DOHH2 (cell line): ENCODE results near the gene FOXB1.

ENCODE experiments used
- H3F3A ChIP-seq: fragments of 200-600 bp; sonication (generic), shearing (Covaris generic); 2 replicates; pipeline ENCODE4 v1.6.0; 2016; ENCODE audit warnings: antibody characterized with exemption, mild to moderate bottlenecking; ENCODE audit not compliant: control insufficient read depth, insufficient read depth
- H3K27ac ChIP-seq: fragments of 200-600 bp; sonication (generic); 2 replicates; pipeline ENCODE4 v1.5.1; 2014; ENCODE audit warnings: low read depth, mild to moderate bottlenecking, low read length, moderate library complexity
- H3K27me3 ChIP-seq: fragments of 200-600 bp; sonication (generic); 2 replicates; pipeline ENCODE4 v1.6.1; 2014; ENCODE audit warnings: mild to moderate bottlenecking, low read length, mixed read lengths; ENCODE audit not compliant: control insufficient read depth
- H3K36me3 ChIP-seq: fragments of 200-600 bp; sonication (generic); 2 replicates; pipeline ENCODE4 v1.6.1; 2014; ENCODE audit warnings: mild to moderate bottlenecking, low read length, moderate library complexity, mixed read lengths; ENCODE audit not compliant: control insufficient read depth
- H3K4me1 ChIP-seq: fragments of 200-600 bp; sonication (generic); 2 replicates; pipeline ENCODE4 v1.6.1; 2014; ENCODE audit warnings: mild to moderate bottlenecking, low read length, mixed read lengths; ENCODE audit not compliant: control insufficient read depth
- H3K4me2 ChIP-seq: fragments of 200-600 bp; sonication (generic); 2 replicates; pipeline ENCODE4 v1.6.0; 2014; ENCODE audit warnings: mild to moderate bottlenecking, low read length, moderate library complexity
- H3K4me3 ChIP-seq: fragments of 200-600 bp; sonication (generic); 2 replicates; pipeline ENCODE4 v1.5.1; 2014; ENCODE audit warnings: mild to moderate bottlenecking, low read length, mixed read lengths
- H3K79me2 ChIP-seq: fragments of 200-600 bp; sonication (generic); 2 replicates; pipeline ENCODE4 v1.6.1; 2014; ENCODE audit warnings: mild to moderate bottlenecking, low read length, mixed read lengths; ENCODE audit not compliant: control insufficient read depth
- H3K9me2 ChIP-seq: fragments of 200-600 bp; sonication (generic); replicated peaks from 2 replicates; pipeline ENCODE4 v1.6.1; 2014; ENCODE audit warnings: mild to moderate bottlenecking, low read length, mixed read lengths; ENCODE audit not compliant: control insufficient read depth
- H3K9me3 ChIP-seq: fragments of 200-600 bp; sonication (generic); 2 replicates; pipeline ENCODE4 v1.6.1; 2014; ENCODE audit warnings: antibody characterized with exemption, low read length, mixed read lengths; ENCODE audit not compliant: control insufficient read depth, insufficient read depth
- H4K20me1 ChIP-seq: fragments of 200-600 bp; sonication (generic); 2 replicates; pipeline ENCODE4 v1.6.0; 2014; ENCODE audit warnings: low read depth, mild to moderate bottlenecking, antibody characterized with exemption, low read length, moderate library complexity; ENCODE audit not compliant: control insufficient read depth, insufficient read depth
- CTCF ChIP-seq: fragments of 200-600 bp; sonication (generic); IDR thresholded peaks from one replicate; pipeline ENCODE4 v1.5.1; 2014; ENCODE audit warnings: antibody characterized with exemption, mild to moderate bottlenecking, low read depth, low read length; ENCODE audit not compliant: poor library complexity, severe bottlenecking
- EZH2phosphoT487 ChIP-seq: fragments of 200-600 bp; sonication (generic); IDR thresholded peaks from 2 replicates; pipeline ENCODE4 v1.6.1; 2017; ENCODE audit warnings: borderline replicate concordance, mild to moderate bottlenecking, antibody characterized with exemption, low read length, moderate library complexity, mixed read lengths

The FOXB1 gene

DNA sequence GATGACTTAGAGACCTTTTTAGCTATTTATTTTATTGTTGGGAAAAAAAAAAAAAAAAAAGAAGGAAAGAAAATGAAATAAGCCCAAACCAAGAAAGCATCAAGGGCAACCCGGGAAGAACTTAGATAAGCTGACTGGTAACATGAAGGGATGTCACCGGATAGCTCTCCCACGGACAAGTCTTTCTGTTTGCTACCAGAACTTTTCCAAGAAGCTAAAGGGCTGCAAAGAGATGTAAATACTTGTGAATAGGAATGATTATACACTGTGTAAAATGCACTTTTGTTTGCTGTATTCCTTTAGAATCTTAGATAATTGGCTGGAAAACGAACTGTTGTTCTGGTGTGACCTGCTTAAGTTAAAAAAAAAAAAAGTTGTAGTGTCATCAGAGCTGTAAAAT is 2.8 kb downstream of the FOXB1 start:
- Histone ChIP-seq H4K20me1 (no peaks in the 10 kb centered on the region), H3K79me2 (no peaks in the 10 kb centered on the region), H3K27me3 (peaks cover 50% of the 10 kb centered on the region), H3K9me2 (no peaks in the 10 kb centered on the region), H3F3A (no peaks in the 10 kb centered on the region), H3K4me2 (no peak overlapping the region), H3K4me3 (no peak overlapping the region), H3K9me3 (no peaks in the 10 kb centered on the region), H3K27ac (no peak overlapping the region), H3K36me3 (no peaks in the 10 kb centered on the region), H3K4me1 (no peaks in the 10 kb centered on the region)
- TF ChIP-seq EZH2phosphoT487 (no peak), CTCF (no peak)

- no peaks in the 10 kb centered on the region for H3K4me1 ChIP-seq
- TF ChIP-seq EZH2phosphoT487 (no peak; the same call in 1 of the 2 replicates), CTCF (no peak)
These were observed 5.2 kb downstream of the FOXB1 start for GRCh38 chr15:60009124-60009960.

DNA sequence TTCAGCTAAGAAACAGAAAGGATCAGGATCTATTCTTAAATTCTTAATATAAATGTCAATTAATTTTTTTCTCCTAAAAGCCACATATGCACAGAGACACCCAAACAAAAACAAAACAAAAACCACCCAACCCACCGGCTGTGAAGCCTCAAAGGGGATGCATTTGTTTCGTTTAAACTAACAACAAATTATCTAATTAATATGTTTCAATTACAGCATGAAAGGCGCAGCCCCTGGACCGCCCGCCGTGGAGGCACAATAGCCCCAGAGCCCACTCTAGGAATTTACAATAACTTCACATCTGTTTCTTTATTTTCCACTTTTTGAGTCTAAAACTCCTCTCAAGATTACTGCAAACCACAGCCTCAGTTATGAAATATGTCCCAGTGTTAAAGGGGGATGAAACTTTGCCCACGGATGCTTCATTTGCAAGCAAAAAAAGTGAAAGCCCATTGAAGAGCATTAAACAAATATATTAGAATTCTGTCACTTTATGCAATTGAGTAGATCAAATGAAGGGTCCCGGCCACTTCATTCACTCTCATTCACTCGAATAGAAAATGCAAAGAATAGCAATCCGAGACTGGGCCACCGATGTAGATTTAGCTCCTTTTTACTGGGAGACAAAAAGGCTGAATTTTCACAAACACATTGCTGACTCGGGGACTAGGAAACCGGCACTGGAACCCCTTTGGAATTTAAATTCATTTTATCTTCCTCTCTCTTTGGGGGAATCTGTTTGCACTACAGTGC is 6.0 kb downstream of the FOXB1 start:
- no peaks in the 10 kb centered on the region for H3K9me2 ChIP-seq
- no peaks in the 10 kb centered on the region for H3K79me2 ChIP-seq
- no peaks in the 10 kb centered on the region for H4K20me1 ChIP-seq
- no peak overlapping the region for H3K4me2 ChIP-seq
- H3F3A ChIP-seq: no peaks in the 10 kb centered on the region
- H3K27me3 ChIP-seq: peaks cover 53% of the 10 kb centered on the region
- H3K4me3 ChIP-seq: no peak overlapping the region
- H3K27ac ChIP-seq: no peak overlapping the region
- no peaks in the 10 kb centered on the region for H3K4me1 ChIP-seq
- TF ChIP-seq CTCF (no peak), EZH2phosphoT487 (no peak)
- H3K9me3 ChIP-seq: no peaks in the 10 kb centered on the region
- H3K36me3 ChIP-seq: no peaks in the 10 kb centered on the region

More at GRCh38 chr15:60009124-60009960, 5.2 kb downstream of the FOXB1 start:
- Histone ChIP-seq H3K9me2 (no peaks in the 10 kb centered on the region), H3F3A (no peaks in the 10 kb centered on the region), H4K20me1 (no peaks in the 10 kb centered on the region), H3K27me3 (peaks cover 53% of the 10 kb centered on the region), H3K79me2 (no peaks in the 10 kb centered on the region), H3K4me2 (no peak overlapping the region), H3K9me3 (no peaks in the 10 kb centered on the region), H3K36me3 (no peaks in the 10 kb centered on the region), H3K4me3 (no peak overlapping the region), H3K27ac (no peak overlapping the region)
